Kidney epithelial cell (primary cell): ENCODE data around the gene GPR3. TPM values are rescaled to one million over a fixed set of nuclear protein-coding genes. Genes with fewer than 3 reads are reported as not detected.

Source experiments
- DNase-seq: peaks from one replicate; pipeline ENCODE4 v3.0.0-alpha.2; 2010; ENCODE audit warnings: low read depth
- H3K27me3 ChIP-seq: 2 replicates; pipeline ENCODE4 v1.6.0; 2011; ENCODE audit warnings: low read length; ENCODE audit not compliant: control insufficient read depth, insufficient read depth
- H3K36me3 ChIP-seq: 2 replicates; pipeline ENCODE4 v1.5.1; 2011; ENCODE audit warnings: low read length; ENCODE audit not compliant: control insufficient read depth, insufficient read depth
- H3K4me3 ChIP-seq: 2 replicates; pipeline ENCODE4 v1.5.1; 2011; ENCODE audit warnings: low read depth, mild to moderate bottlenecking, control low read depth, low read length
- CTCF ChIP-seq: IDR thresholded peaks from 2 replicates; pipeline ENCODE4 v1.5.1; 2011; ENCODE audit warnings: mild to moderate bottlenecking, moderate library complexity, low read length, control low read depth, inconsistent platforms; ENCODE audit not compliant: insufficient read depth, poor library complexity, severe bottlenecking
- total RNA-seq: library from RNA; depleted of rRNA; stranded (reverse); fragments of >200 nt; gene quantifications from 2 replicates; pipeline ENCODE4 v1.2.3, GENCODE V29; 2015

GPR3 gene
- total RNA-seq, 1 donor from 2014 or later, result 1.6 TPM

- Histone ChIP-seq H3K36me3 (no peaks in the 10 kb centered on the region), H3K4me3 (no peak overlapping the region), H3K27me3 (peaks cover 8% of the 10 kb centered on the region)
- no peak for TF ChIP-seq CTCF
- DNase-seq, result no peak
Observed at GRCh38 chr1:27400963-27401341, 8.5 kb downstream of the GPR3 start.

DNA sequence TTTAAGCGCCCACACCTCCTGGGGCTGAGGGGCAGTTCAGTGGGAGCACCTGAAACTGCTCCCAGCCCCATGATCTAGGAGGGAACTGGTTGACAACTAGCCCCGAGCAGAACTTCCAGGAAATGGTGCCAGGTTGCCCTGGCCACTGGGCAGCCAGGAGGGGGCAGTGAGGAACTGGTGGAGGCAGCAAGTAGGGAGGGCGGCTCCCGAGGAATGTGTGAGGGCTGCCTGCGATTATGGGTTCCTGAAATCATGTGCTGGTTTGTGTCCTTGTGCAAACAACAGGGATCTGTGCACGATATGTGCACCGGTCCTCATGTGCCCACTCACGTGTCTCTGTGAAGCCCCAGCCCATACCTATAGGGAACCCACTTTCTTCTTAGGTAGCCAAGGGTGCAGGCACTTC lies 9.9 kb downstream of the GPR3 start:
- no peak for DNase-seq
- peaks cover 8% of the 10 kb centered on the region for H3K27me3 ChIP-seq
- no peak overlapping the region for H3K4me3 ChIP-seq
- no peaks in the 10 kb centered on the region for H3K36me3 ChIP-seq
- TF ChIP-seq CTCF, result peak; percentile 74

- H3K4me3 ChIP-seq, result no peak overlapping the region
- peak; percentile 43 for TF ChIP-seq CTCF
- H3K36me3 ChIP-seq, result no peaks in the 10 kb centered on the region
- DNase-seq, result no peak
- peaks cover 8% of the 10 kb centered on the region for H3K27me3 ChIP-seq
Observed at GRCh38 chr1:27403065-27403726, 10.8 kb downstream of the GPR3 start.

GRCh38 chr1:27403931-27404330 lies 11.5 kb downstream of the GPR3 start:
- no peak for TF ChIP-seq CTCF
- peaks cover 2% of the 10 kb centered on the region for H3K36me3 ChIP-seq
- DNase-seq, result no peak
- H3K27me3 ChIP-seq, result peaks cover 8% of the 10 kb centered on the region
- H3K4me3 ChIP-seq, result no peak overlapping the region

DNA sequence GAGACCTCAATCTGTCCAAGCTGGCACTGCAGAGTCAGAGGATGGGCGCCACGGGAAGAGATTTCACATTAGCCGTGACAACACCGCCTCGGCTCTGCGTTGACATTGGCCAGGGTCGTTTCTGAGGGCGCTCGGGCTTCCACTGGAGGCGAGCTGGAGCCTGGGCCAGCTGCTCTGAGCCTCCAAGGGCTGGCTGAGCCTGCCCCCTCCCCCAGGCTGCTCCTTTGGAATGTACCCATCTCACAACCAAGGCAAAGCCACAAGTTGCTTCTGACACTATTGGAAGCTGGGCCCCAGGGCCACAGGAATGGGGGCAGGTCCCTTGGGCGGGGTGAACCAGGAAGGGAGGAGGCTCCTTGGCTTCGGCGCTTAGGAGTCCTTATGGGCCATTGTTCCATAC lies 12.7 kb downstream of the GPR3 start:
- Histone ChIP-seq H3K27me3 (no peaks in the 10 kb centered on the region), H3K4me3 (no peak overlapping the region), H3K36me3 (peaks cover 2% of the 10 kb centered on the region)
- no peak for TF ChIP-seq CTCF
- no peak for DNase-seq
